Colon (tissue), 2 donors: ENCODE data around the gene ACBD6.
"Not testable (repeated sequence)": the region's sequence is repeated elsewhere in the genome, so short reads cannot be mapped to it uniquely, and the experiment has no call there.

Experiments used
- FAIRE-seq: peaks from 2 replicates; lab custom pipeline; 2012; peaks lifted over from hg19 to GRCh38; lab: Jason Lieb, UNC
- donor health status: control.
- donor health status: control.

The ACBD6 gene

GRCh38 chr1:180415236-180415848 is 87.0 kb downstream of the ACBD6 start:
- FAIRE-seq = no peak

- no peak for FAIRE-seq
These were observed 89.8 kb downstream of the ACBD6 start for GRCh38 chr1:180412583-180412982.

- FAIRE-seq = not testable (repeated sequence)
These were observed 94.2 kb downstream of the ACBD6 start for GRCh38 chr1:180408128-180408527.

- no peak for FAIRE-seq
These were observed 95.3 kb downstream of the ACBD6 start for GRCh38 chr1:180407051-180407450.

- no peak for FAIRE-seq
These were observed 99.8 kb downstream of the ACBD6 start for GRCh38 chr1:180402551-180402950.

- no peak for FAIRE-seq
These were observed 100.4 kb downstream of the ACBD6 start for GRCh38 chr1:180402001-180402400.

- FAIRE-seq = no peak
These were observed 105.2 kb downstream of the ACBD6 start for GRCh38 chr1:180397175-180397574.

- FAIRE-seq = no peak
These were observed 109.8 kb downstream of the ACBD6 start for GRCh38 chr1:180392427-180393145.

- FAIRE-seq = no peak
These were observed 110.4 kb downstream of the ACBD6 start for GRCh38 chr1:180392020-180392419.

- no peak for FAIRE-seq
These were observed 115.0 kb downstream of the ACBD6 start for GRCh38 chr1:180387413-180387812.

GRCh38 chr1:180386745-180387367 is 115.5 kb downstream of the ACBD6 start:
- no peak for FAIRE-seq

- no peak for FAIRE-seq
These were observed 117.2 kb downstream of the ACBD6 start for GRCh38 chr1:180385144-180385543.

GRCh38 chr1:180384286-180385005 is 117.9 kb downstream of the ACBD6 start:
- no peak for FAIRE-seq

- no peak for FAIRE-seq
These were observed 119.9 kb downstream of the ACBD6 start for GRCh38 chr1:180382326-180383115.

- FAIRE-seq = no peak
These were observed 121.2 kb downstream of the ACBD6 start for GRCh38 chr1:180381184-180381580.

- no peak for FAIRE-seq
These were observed 121.9 kb downstream of the ACBD6 start for GRCh38 chr1:180380259-180381183.

GRCh38 chr1:180376800-180377199 is 125.6 kb downstream of the ACBD6 start:
- FAIRE-seq = no peak

GRCh38 chr1:180376253-180376652 is 126.1 kb downstream of the ACBD6 start:
- no peak for FAIRE-seq

- FAIRE-seq = no peak
These were observed 129.6 kb downstream of the ACBD6 start for GRCh38 chr1:180372728-180373127.

GRCh38 chr1:180370597-180370996 is 131.8 kb downstream of the ACBD6 start:
- no peak for FAIRE-seq

GRCh38 chr1:180370188-180370587 is 132.2 kb downstream of the ACBD6 start:
- no peak for FAIRE-seq
